IPS DF 6.9 (cell line): ENCODE data around the gene MGAT4A.
"Not testable (repeated sequence)": the region's sequence is repeated elsewhere in the genome, so short reads cannot be mapped to it uniquely, and the experiment has no call there.

Experiments used
- DNase-seq: peaks from one replicate; pipeline ENCODE4 v3.0.0-alpha.2; 2013; ENCODE audit warnings: low read depth, low spot score
- H3K27ac ChIP-seq: one replicate; pipeline ENCODE4 v1.5.1; 2013; ENCODE audit warnings: low read length, control low read depth
- H3K27me3 ChIP-seq: 2 replicates; pipeline ENCODE4 v1.6.1; 2013; ENCODE audit warnings: mild to moderate bottlenecking, low read length; ENCODE audit not compliant: control insufficient read depth, insufficient read depth
- H3K36me3 ChIP-seq: 2 replicates; pipeline ENCODE4 v1.6.1; 2013; ENCODE audit warnings: low read length; ENCODE audit not compliant: control insufficient read depth, insufficient read depth
- H3K4me1 ChIP-seq: 2 replicates; pipeline ENCODE4 v1.6.1; 2013; ENCODE audit warnings: low read length; ENCODE audit not compliant: control insufficient read depth, insufficient read depth
- H3K4me3 ChIP-seq: 2 replicates; pipeline ENCODE4 v1.5.1; 2013; ENCODE audit warnings: mild to moderate bottlenecking, low read length
- H3K9me3 ChIP-seq: 2 replicates; pipeline ENCODE4 v1.6.1; 2013; ENCODE audit warnings: low read length, inconsistent platforms; ENCODE audit not compliant: control insufficient read depth, insufficient read depth
- WGBS: extraction: QIAGEN DNeasy Blood & Tissue Kit; methylation state at CpG from one replicate; pipeline ENCODE4 v1.1.7; 2013; ENCODE audit warnings: mixed read lengths, missing lambda C conversion rate; ENCODE audit not compliant: insufficient read length, insufficient coverage; 5-methylcytosine and 5-hydroxymethylcytosine counted together

Gene MGAT4A

DNA sequence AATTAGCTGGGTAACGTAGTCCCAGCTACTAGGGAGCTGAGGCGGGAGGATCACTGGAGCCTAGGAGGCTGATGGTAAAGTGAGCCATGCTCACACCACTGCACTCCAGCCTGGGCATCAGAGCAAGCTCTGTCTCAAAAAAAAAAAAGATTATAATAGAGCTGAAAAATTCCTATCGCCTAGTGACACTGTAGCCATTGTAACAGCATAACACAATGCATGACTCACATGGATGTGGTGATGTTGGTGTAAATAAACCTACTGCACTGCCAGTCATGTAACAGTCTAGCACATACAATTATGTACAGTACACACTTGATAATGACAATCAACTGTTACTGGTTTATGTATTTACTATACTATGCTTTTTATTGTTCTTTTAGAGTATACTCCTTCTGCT is 39.6 kb downstream of the MGAT4A start:
- no peak overlapping the region for H3K4me3 ChIP-seq
- no peak overlapping the region for H3K27ac ChIP-seq
- H3K4me1 ChIP-seq = no peaks in the 10 kb centered on the region; the same call in 1 of the 2 replicates
- H3K9me3 ChIP-seq = no peaks in the 10 kb centered on the region
- H3K27me3 ChIP-seq = no peaks in the 10 kb centered on the region
- DNase-seq = no peak
- WGBS = no CpG with 5 or more reads among the region's 3 CpGs
- no peaks in the 10 kb centered on the region for H3K36me3 ChIP-seq

DNA sequence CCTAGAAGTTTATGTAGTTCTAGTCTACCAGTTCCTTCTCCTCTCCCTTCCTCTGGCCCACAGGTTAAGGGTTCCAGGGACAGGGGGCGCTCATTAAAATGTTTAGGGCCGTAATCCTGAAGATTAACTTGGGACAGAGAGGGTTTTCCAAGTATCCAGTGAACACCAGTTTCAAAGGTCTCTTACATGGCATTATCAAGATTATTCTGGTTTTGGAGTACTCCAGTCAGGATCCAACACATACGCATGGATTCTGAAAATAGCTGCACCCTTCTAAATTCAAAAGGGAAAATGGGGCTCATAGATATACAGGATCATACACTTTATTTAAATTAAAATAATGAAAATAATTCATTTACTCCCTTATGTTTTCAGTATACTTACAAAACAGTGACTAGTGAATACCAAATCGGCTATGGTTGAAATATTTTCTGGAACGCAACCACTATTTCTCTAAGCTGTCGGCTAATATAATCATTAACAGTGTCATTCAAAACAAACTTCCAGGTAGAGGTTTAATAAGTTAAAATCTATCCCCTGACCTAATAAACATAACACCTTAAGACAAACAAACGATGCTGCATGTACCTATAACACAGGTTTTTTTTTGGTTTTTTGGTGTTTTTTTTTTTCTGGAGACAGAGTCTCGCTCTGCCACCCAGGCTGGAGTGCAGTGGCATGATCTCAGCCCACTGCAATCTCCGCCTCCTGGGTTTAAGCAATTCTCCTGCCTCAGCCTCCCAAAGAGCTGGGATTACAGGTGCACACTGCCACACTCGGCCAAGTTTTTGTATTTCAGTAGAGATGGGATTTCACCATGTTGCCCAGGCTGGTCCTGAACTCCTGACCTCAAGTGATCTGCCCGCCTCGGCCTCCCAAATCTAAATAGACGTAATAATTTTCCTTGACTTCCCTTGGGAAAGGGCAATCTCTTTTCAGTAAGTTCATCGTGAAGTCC is 44.7 kb downstream of the MGAT4A start:
- no CpG with 5 or more reads among the region's 14 CpGs for WGBS
- H3K27ac ChIP-seq = no peak overlapping the region
- H3K4me3 ChIP-seq = no peak overlapping the region
- H3K27me3 ChIP-seq = no peaks in the 10 kb centered on the region
- H3K36me3 ChIP-seq = no peaks in the 10 kb centered on the region
- DNase-seq = no peak
- H3K9me3 ChIP-seq = no peaks in the 10 kb centered on the region
- H3K4me1 ChIP-seq = no peaks in the 10 kb centered on the region

DNA sequence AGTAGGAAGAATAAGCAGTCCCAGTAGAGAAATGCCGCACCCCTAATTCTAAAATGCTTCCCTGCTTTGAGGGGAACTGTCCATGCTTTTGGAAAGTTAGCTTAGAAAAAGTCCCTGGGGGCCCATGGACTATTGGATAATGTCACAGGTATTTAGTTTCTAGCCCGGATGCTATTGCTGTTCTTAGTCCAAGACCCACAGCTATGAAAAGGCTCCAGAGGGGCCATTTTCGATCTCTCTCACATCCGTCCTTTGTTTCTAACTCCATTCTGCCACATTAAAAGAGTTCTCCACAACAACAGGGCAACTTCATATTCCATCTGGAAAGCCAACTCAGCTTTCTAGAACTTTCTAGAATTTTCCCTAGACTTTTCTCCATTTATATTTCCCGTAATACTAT is 47.2 kb downstream of the MGAT4A start:
- no peak for DNase-seq
- WGBS = no CpG with 5 or more reads among the region's 5 CpGs
- Histone ChIP-seq H3K27me3 (no peaks in the 10 kb centered on the region), H3K4me3 (no peak overlapping the region), H3K9me3 (no peaks in the 10 kb centered on the region), H3K27ac (no peak overlapping the region), H3K36me3 (no peaks in the 10 kb centered on the region), H3K4me1 (no peaks in the 10 kb centered on the region)

DNA sequence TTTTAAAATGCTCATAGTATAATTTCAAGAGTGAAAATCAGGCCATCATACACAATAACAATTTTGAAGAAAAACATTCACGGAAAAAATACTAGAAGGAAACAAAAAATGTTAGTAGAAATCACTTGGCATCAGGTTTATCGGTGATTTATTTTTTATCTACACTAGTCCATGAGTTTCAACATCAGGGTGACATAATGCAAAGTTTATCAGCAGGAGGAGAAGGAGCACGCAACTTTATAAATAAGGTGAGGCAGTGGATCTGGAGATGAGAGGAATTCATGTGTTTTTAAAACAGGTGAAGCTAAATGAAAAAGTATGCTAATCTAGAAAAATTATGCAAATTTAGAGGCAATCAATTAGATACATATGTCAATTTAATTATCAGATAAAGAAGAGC is 54.2 kb downstream of the MGAT4A start:
- Histone ChIP-seq H3K27me3 (no peaks in the 10 kb centered on the region), H3K27ac (no peak overlapping the region), H3K4me3 (no peak overlapping the region), H3K36me3 (no peaks in the 10 kb centered on the region), H3K4me1 (no peaks in the 10 kb centered on the region), H3K9me3 (no peaks in the 10 kb centered on the region)
- no peak for DNase-seq
- WGBS = no CpG with 5 or more reads among the region's 3 CpGs

DNA sequence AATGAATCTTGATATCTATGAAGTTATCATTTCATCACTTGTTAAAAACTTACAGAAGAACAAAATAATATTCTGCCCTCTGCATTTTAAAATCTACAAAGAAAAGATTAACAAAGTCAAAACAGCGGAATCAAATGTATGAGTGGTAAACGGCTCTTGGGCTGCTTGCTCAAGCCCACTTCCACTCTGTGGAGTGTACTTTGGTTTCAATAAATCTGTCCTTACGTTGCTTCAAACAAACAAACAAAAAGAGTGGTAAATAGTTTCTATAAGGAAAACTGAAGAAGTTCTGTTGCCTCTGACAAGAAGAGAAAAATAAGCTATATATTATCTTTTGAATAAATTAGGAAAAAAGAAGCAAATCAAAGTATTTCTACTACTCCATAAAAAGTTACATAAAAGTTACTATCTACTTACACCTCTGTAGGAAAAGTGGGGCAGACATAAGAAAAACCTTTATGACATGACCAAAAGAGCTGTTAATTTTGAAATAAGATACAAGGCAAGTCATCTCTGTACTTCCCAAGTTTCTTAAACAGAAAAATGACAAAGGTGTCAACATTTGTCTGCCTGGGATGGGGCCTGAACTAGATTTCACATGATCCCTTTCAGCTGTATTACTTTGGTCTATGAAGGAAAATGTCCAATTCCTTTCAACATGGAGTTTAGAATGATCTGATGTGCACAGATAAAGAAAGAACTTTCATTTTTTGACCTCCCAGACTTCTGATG is 56.5 kb downstream of the MGAT4A start:
- no peaks in the 10 kb centered on the region for H3K4me1 ChIP-seq
- no peaks in the 10 kb centered on the region for H3K27me3 ChIP-seq
- no peak for DNase-seq
- H3K27ac ChIP-seq = no peak overlapping the region
- H3K36me3 ChIP-seq = no peaks in the 10 kb centered on the region
- no peak overlapping the region for H3K4me3 ChIP-seq
- no peaks in the 10 kb centered on the region for H3K9me3 ChIP-seq
- no CpG with 5 or more reads among the region's 3 CpGs for WGBS

DNA sequence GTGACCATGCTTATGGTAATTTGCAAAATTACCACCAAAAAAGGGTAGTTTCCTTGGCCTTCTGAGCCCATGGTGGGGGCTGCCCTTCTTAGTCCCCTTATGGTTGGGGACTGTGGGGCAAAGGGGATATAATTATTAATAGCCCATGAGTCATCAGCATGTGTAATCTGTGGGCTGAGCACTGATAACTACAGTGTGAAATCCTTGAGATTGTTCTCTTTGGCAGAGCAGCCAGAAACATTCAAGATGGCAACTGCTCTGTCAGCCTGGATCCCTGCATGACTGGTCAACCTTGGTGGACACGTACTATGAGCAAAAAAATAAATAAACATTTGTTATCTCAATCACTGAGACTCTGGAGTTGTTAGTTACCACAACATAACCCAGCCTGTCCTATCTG is 61.3 kb downstream of the MGAT4A start:
- H3K36me3 ChIP-seq = no peaks in the 10 kb centered on the region
- no peaks in the 10 kb centered on the region for H3K9me3 ChIP-seq
- H3K27ac ChIP-seq = no peak overlapping the region
- no peak for DNase-seq
- no peaks in the 10 kb centered on the region; the same call in 1 of the 2 replicates for H3K27me3 ChIP-seq
- WGBS = no CpG with 5 or more reads among the region's 1 CpG
- no peaks in the 10 kb centered on the region for H3K4me1 ChIP-seq
- no peak overlapping the region for H3K4me3 ChIP-seq

DNA sequence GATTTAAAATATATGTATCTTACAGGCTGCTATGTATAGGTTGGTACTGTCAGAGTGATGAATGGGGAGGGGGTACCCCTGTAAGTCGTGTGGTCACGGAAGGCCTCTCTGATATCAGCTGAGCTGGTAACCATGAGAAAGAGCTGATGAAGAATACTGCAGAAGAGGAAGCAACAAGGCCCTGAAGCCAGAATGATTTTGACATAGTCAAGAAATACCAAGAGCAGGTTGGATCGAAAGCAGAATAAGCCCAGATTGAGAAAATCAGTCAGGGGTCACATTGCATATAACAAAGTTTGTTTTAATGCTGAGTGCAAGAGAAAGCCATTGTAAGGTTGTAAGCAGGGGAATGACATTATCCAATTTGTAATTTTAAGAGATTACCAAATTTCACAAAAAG is 65.3 kb downstream of the MGAT4A start:
- H3K4me3 ChIP-seq = no peak overlapping the region
- DNase-seq = no peak
- no peaks in the 10 kb centered on the region for H3K9me3 ChIP-seq
- no peaks in the 10 kb centered on the region for H3K4me1 ChIP-seq
- no CpG with 5 or more reads among the region's 3 CpGs for WGBS
- no peak overlapping the region for H3K27ac ChIP-seq
- no peaks in the 10 kb centered on the region; the same call in 1 of the 2 replicates for H3K27me3 ChIP-seq
- H3K36me3 ChIP-seq = no peaks in the 10 kb centered on the region

DNA sequence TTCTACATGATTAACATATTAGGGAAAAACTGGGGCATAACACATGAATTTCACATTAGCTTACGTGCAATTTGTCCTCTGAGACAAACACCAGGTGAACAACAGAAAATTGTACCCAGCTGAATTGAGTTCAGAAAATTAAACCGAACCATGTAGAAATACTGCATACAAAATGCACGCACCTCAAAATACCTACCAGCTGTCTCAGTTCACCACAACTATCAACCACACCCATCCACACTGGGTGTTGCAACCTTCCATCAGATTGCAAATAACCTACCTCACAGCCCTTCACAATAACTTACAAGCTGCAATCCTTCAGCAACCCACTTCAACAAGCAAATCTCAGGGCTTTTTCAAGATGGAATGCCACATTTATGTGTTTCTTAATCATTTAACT is 66.6 kb downstream of the MGAT4A start:
- no peaks in the 10 kb centered on the region for H3K9me3 ChIP-seq
- no peak overlapping the region for H3K4me3 ChIP-seq
- no CpG with 5 or more reads among the region's 3 CpGs for WGBS
- no peak for DNase-seq
- no peak overlapping the region for H3K27ac ChIP-seq
- no peaks in the 10 kb centered on the region for H3K4me1 ChIP-seq
- no peaks in the 10 kb centered on the region; the same call in 1 of the 2 replicates for H3K27me3 ChIP-seq
- H3K36me3 ChIP-seq = no peaks in the 10 kb centered on the region

DNA sequence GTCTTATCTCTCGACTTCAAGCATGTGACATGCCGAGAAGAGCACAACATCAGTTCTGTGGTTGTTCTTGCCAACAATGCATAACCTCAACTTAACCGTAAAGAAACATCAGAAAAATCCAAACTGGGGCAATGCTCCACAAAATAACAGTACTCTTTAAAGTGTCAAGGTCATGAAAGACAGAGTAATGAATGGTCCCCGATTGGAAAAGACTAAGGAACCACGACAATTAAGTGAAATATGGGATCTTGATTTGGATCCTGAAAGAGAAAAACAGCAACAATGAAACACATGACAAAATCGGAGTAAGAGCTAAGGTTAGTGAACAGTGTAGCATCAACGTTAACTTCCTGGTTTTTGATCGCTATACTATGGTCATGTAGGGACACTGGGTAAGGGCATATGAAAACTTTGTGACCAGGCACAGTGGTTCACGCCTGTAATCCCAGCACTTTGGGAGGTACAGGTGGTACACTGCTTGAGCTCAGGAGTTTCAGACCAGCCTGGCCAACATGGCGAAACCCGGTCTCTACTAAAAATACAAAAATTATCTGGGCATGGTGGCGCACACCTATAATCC is 67.3 kb downstream of the MGAT4A start:
- no peak overlapping the region for H3K4me3 ChIP-seq
- H3K9me3 ChIP-seq = no peaks in the 10 kb centered on the region
- no peaks in the 10 kb centered on the region for H3K4me1 ChIP-seq
- 100% methylated on average over 1 of the region's 12 CpGs for WGBS
- no peaks in the 10 kb centered on the region for H3K36me3 ChIP-seq
- DNase-seq = no peak
- no peak overlapping the region for H3K27ac ChIP-seq
- no peaks in the 10 kb centered on the region; the same call in 1 of the 2 replicates for H3K27me3 ChIP-seq

DNA sequence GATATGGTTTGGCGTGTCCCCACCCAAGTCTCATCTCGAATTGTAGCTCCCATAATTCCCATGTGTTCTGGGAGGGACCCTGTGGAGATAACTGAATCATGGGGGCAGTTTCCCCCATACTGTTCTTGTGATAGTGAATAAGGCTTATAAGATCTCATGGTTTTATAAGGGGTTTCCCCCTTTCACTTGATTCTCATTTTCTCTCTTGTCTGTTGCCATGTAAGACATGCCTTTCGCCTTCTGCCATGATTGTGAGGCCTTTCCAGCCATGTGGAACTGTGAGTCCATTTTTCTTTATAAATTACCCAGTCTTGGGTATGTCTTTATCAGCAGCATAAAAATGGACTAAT is 71.5 kb downstream of the MGAT4A start:
- not testable (repeated sequence) for H3K9me3 ChIP-seq, H3K4me3 ChIP-seq, H3K36me3 ChIP-seq, H3K27me3 ChIP-seq, H3K27ac ChIP-seq, DNase-seq, H3K4me1 ChIP-seq
- no CpG with 5 or more reads among the region's 3 CpGs for WGBS
